ENCODE results near the gene LRBA.

The LRBA gene

GRCh38 chr4:150479657-150480056 lies 535.4 kb downstream of the LRBA start:
- no peak for DNase-seq

GRCh38 chr4:150477869-150478268 lies 537.2 kb downstream of the LRBA start:
- no peak for DNase-seq

- no peak for DNase-seq
These were observed 538.3 kb downstream of the LRBA start for GRCh38 chr4:150476776-150477175.

- no peak for DNase-seq
These were observed 539.3 kb downstream of the LRBA start for GRCh38 chr4:150475763-150476162.

GRCh38 chr4:150464523-150464922 lies 550.6 kb downstream of the LRBA start:
- DNase-seq, result no peak

- DNase-seq, result no peak
These were observed 552.3 kb downstream of the LRBA start for GRCh38 chr4:150462743-150463142.

GRCh38 chr4:150461957-150462356 lies 553.1 kb downstream of the LRBA start:
- no peak for DNase-seq

GRCh38 chr4:150457802-150458201 lies 557.3 kb downstream of the LRBA start:
- DNase-seq, result no peak

GRCh38 chr4:150451883-150452282 lies 563.2 kb downstream of the LRBA start:
- DNase-seq, result no peak

GRCh38 chr4:150447356-150447755 lies 567.7 kb downstream of the LRBA start:
- no peak for DNase-seq

- no peak for DNase-seq
These were observed 575.6 kb downstream of the LRBA start for GRCh38 chr4:150439451-150439933.

- DNase-seq, result no peak
These were observed 578.3 kb downstream of the LRBA start for GRCh38 chr4:150436598-150437370.

- no peak for DNase-seq
These were observed 583.9 kb downstream of the LRBA start for GRCh38 chr4:150431221-150431620.

- DNase-seq, result no peak
These were observed 589.9 kb downstream of the LRBA start for GRCh38 chr4:150425161-150425560.

- DNase-seq, result no peak
These were observed 591.6 kb downstream of the LRBA start for GRCh38 chr4:150423503-150423902.

GRCh38 chr4:150423074-150423473 lies 592.0 kb downstream of the LRBA start:
- no peak for DNase-seq

- no peak for DNase-seq
These were observed 593.5 kb downstream of the LRBA start for GRCh38 chr4:150421612-150422011.

GRCh38 chr4:150419939-150420338 lies 595.1 kb downstream of the LRBA start:
- no peak for DNase-seq

GRCh38 chr4:150418757-150419410 lies 596.2 kb downstream of the LRBA start:
- DNase-seq, result no peak

GRCh38 chr4:150415213-150415612 lies 599.9 kb downstream of the LRBA start:
- DNase-seq, result no peak

- DNase-seq, result no peak
These were observed 603.6 kb downstream of the LRBA start for GRCh38 chr4:150411520-150411919.

GRCh38 chr4:150402871-150403272 lies 612.2 kb downstream of the LRBA start:
- no peak for DNase-seq

GRCh38 chr4:150401083-150401687 lies 613.9 kb downstream of the LRBA start:
- no peak for DNase-seq

GRCh38 chr4:150395872-150396271 lies 619.2 kb downstream of the LRBA start:
- DNase-seq, result no peak
